ENCODE data around the gene TEKTIP1.

DNA sequence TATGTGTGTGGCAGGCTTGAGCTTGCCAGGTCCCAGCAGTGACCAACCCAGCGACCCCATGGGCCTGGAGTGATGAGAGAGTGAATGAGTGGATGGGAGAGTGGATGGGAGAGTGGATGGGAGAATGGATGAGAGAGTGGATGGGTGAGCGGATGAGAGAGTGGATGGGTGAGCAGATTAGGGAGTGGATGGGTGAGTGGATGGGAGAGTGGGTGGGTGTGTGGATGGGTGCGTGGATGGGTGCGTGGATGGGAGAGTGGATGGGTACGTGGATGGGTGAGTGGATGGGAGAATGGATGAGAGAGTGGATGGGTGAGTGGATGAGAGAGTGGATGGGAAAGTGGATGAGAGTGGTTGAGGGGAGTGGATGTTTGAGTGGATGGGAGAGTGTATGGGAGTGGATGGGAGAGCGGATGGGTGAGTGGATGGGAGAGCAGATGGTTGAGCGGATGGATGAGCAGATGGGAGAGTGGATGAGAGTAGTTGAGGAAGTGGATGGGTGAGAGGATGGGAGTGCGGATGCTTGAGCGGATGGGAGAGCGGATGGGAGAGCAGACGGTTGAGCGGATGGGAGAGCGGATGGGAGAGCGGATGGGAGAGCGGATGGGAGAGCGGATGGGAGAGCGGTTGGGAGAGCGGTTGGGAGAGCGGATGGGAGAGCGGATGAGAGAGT is 10.3 kb upstream of the TEKTIP1 start:
- TF ChIP-seq, protein P1, sequence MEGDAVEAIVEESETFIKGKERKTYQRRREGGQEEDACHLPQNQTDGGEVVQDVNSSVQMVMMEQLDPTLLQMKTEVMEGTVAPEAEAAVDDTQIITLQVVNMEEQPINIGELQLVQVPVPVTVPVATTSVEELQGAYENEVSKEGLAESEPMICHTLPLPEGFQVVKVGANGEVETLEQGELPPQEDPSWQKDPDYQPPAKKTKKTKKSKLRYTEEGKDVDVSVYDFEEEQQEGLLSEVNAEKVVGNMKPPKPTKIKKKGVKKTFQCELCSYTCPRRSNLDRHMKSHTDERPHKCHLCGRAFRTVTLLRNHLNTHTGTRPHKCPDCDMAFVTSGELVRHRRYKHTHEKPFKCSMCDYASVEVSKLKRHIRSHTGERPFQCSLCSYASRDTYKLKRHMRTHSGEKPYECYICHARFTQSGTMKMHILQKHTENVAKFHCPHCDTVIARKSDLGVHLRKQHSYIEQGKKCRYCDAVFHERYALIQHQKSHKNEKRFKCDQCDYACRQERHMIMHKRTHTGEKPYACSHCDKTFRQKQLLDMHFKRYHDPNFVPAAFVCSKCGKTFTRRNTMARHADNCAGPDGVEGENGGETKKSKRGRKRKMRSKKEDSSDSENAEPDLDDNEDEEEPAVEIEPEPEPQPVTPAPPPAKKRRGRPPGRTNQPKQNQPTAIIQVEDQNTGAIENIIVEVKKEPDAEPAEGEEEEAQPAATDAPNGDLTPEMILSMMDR (IDR thresholded peaks at IDR 0.05), result no peak
- TF ChIP-seq POLR2A (IDR thresholded peaks at IDR 0.05), result no peak

Measured in uterus (tissue), 2 donors.